ENCODE measurements around the gene A2M. TPM values are rescaled to one million over a fixed set of nuclear protein-coding genes. Genes with fewer than 3 reads are reported as not detected.

The A2M gene
- total RNA-seq, 1 donor from 2014 or later = 4.2 TPM

Other genes starting within 250 kb of the A2M start
- gene PHC1, start 201.4 kb downstream of the A2M start, total RNA-seq = 34.7 and 35.4 TPM in 2 replicates
- gene M6PR, start 166.3 kb downstream of the A2M start, total RNA-seq = 159 and 166 TPM in 2 replicates
- gene KLRG1, start 126.4 kb downstream of the A2M start, total RNA-seq = 1.6 and 2.2 TPM in 2 replicates
- gene PZP, start 92.5 kb upstream of the A2M start, total RNA-seq = not detected in 2 replicates